ENCODE results near the gene ISYNA1. TPM values are rescaled to one million over a fixed set of nuclear protein-coding genes. Genes with fewer than 3 reads are reported as not detected.

ISYNA1 gene
- total RNA-seq, 1 donor from 2014 or later: 68.5 TPM

DNA sequence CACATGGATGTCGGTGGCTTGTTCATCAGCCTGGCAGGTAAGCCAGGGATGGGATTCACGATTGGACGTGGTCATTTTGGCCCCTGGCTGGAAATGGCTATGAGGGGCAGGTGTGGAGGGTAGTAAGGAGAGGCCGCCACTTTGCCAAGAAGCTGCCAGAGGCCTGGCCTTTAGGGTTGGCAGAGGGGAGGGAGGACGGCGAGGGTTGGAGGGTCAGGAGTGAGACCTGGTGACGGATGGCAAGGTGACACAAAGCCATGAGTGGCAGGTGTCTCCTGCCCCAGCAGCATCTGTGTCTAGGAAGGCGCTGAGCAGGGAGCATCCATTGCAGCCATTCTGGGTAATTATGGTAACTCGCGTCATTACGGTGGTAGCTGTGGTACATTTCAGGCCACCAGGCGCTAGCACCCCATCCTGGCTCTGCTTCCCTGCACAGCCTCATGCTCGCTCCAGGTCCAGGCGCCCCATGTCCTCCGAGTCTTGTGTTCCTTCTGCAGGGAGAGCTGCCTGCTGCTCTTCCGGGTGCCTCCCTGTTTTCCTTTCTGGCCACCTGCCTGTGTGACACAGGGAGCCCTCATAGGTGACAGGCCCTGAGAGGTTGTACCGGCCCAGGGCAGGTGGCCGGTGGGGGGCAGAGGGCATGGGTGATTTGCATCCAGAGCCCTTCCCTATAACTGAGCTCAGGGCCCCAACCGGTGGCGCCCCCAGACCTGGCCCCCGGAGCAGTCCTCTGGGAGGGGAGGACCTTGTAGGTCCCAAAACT is 14.5 kb downstream of the ISYNA1 start:
- TF ChIP-seq, protein P1, sequence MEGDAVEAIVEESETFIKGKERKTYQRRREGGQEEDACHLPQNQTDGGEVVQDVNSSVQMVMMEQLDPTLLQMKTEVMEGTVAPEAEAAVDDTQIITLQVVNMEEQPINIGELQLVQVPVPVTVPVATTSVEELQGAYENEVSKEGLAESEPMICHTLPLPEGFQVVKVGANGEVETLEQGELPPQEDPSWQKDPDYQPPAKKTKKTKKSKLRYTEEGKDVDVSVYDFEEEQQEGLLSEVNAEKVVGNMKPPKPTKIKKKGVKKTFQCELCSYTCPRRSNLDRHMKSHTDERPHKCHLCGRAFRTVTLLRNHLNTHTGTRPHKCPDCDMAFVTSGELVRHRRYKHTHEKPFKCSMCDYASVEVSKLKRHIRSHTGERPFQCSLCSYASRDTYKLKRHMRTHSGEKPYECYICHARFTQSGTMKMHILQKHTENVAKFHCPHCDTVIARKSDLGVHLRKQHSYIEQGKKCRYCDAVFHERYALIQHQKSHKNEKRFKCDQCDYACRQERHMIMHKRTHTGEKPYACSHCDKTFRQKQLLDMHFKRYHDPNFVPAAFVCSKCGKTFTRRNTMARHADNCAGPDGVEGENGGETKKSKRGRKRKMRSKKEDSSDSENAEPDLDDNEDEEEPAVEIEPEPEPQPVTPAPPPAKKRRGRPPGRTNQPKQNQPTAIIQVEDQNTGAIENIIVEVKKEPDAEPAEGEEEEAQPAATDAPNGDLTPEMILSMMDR (IDR thresholded peaks at IDR 0.05; ENCODE audit: unreplicated experiment): no peak
- Mint-ChIP-seq H3K4me3 (ENCODE audit: unreplicated experiment) (no peak overlapping the region), H3K4me1 (ENCODE audit: unreplicated experiment) (peaks cover 10% of the 10 kb centered on the region), H3K27ac (ENCODE audit: unreplicated experiment) (peak overlapping the region; percentile 57), H3K9me3 (ENCODE audit: unreplicated experiment) (no peaks in the 10 kb centered on the region), H3K36me3 (ENCODE audit: low read depth, unreplicated experiment) (no peaks in the 10 kb centered on the region), H3K27me3 (ENCODE audit: unreplicated experiment) (peaks cover 27% of the 10 kb centered on the region)
- DNase-seq (ENCODE audit: low spot score): no peak

DNA sequence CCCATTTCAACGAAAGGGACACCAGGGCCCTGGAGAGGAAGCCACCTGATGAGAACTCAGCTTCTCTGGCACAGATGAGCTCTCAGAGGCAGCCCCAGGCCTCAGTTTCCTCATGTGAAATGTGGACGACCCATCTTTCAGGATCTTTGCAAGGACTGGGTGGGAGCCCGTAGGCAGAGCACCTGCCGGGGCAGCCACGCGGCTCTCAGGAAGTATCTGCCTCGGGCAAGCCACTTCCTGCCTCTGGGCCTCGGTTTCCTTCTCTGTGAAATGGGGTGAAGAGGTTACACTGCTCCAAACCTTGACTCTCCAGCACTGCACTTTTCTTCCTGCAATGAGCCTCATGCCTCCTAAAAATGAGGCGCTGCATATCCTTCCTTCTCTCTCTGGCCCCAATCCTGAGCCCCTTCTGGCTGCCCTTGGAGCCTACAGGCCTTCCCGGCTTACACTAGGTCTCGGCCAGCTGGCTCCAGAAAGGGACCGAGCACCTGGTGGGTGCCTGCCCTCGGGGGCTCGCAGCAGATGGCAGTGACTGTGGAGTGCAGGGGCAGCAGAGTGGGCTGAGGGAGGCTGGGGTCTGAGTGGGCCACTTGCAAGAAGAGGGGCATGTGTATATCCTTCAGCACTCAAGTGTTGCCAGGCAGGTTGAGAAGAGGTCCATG is 15.3 kb downstream of the ISYNA1 start:
- DNase-seq (ENCODE audit: low spot score): no peak
- H3K36me3 Mint-ChIP-seq (ENCODE audit: low read depth, unreplicated experiment): no peaks in the 10 kb centered on the region
- H3K9me3 Mint-ChIP-seq (ENCODE audit: unreplicated experiment): no peaks in the 10 kb centered on the region
- TF ChIP-seq, protein P1 (IDR thresholded peaks at IDR 0.05; ENCODE audit: unreplicated experiment): no peak
- peak overlapping the region; percentile 57 for H3K27ac Mint-ChIP-seq (ENCODE audit: unreplicated experiment)
- H3K27me3 Mint-ChIP-seq (ENCODE audit: unreplicated experiment): peaks cover 28% of the 10 kb centered on the region
- H3K4me3 Mint-ChIP-seq (ENCODE audit: unreplicated experiment): no peak overlapping the region
- H3K4me1 Mint-ChIP-seq (ENCODE audit: unreplicated experiment): peaks cover 11% of the 10 kb centered on the region

DNA sequence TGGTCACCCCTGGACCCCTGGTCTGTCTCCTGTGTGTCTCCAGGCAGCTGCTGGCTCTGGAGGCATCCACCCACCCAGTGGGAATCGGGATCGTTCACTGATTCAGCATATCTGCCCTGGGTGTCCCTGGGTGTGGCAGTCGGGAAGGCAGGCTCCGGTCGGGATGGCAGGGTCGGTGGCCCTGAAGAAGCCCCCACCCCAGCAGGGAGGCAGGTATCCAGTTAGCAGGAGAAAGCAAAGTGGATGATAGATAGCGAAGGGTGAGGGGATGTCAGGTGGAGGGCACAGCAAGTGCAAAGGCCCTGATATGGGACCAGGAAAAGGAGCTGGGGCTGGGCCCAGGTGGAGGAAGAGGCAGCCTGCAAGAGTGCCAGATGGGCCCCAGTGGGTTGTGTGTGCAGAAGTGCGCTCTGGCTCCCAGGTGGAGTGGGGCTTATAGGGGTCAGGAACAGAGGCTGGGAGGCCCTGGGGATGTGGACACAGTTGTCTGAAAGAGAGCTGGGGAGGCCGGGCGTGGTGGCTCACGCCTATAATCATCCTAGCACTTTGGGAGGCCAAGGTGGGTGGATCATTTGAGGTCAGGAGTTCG is 16.5 kb downstream of the ISYNA1 start:
- TF ChIP-seq, protein P1 (IDR thresholded peaks at IDR 0.05; ENCODE audit: unreplicated experiment): no peak
- Mint-ChIP-seq H3K36me3 (ENCODE audit: low read depth, unreplicated experiment) (no peaks in the 10 kb centered on the region), H3K27ac (ENCODE audit: unreplicated experiment) (no peak overlapping the region), H3K4me1 (ENCODE audit: unreplicated experiment) (peaks cover 15% of the 10 kb centered on the region), H3K9me3 (ENCODE audit: unreplicated experiment) (no peaks in the 10 kb centered on the region), H3K4me3 (ENCODE audit: unreplicated experiment) (peak overlapping the region; percentile 56), H3K27me3 (ENCODE audit: unreplicated experiment) (peaks cover 30% of the 10 kb centered on the region)
- DNase-seq (ENCODE audit: low spot score): no peak

DNA sequence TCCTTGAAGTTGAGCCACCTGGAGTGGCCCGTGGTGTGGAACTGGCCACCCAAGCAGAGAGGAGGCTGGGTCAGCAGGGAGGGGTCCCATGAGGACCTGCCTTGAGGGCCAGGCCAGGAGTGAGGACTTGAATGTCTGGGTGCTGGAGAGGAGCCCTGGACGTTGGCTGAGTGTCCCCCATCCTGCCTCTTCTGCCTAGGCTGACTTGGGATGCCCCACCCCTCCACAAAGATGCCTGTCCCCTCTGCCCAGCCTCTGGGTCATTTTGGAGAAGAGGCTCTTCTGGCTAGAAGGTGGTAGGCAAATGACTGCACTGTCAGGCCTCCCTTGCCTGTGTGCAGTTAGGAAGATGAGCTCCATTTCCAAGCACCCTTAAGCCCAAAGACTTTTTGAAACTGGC is 17.0 kb downstream of the ISYNA1 start:
- Mint-ChIP-seq H3K4me3 (ENCODE audit: unreplicated experiment) (no peak overlapping the region), H3K9me3 (ENCODE audit: unreplicated experiment) (no peaks in the 10 kb centered on the region), H3K36me3 (ENCODE audit: low read depth, unreplicated experiment) (no peaks in the 10 kb centered on the region), H3K4me1 (ENCODE audit: unreplicated experiment) (peaks cover 15% of the 10 kb centered on the region), H3K27me3 (ENCODE audit: unreplicated experiment) (peaks cover 33% of the 10 kb centered on the region), H3K27ac (ENCODE audit: unreplicated experiment) (no peak overlapping the region)
- TF ChIP-seq, protein P1 (IDR thresholded peaks at IDR 0.05; ENCODE audit: unreplicated experiment): no peak
- no peak for DNase-seq (ENCODE audit: low spot score)

Data from endothelial cell (in vitro differentiated cells).